KBM-7 (cell line): ENCODE measurements around the gene MAD1L1.

Experiments
- DNase-seq: peaks from one replicate; pipeline ENCODE4 v3.0.0-alpha.2; 2015
- in situ Hi-C: fragments of 300-500 bp; cut with MboI; formaldehyde crosslinking; loops from 2 replicates; pipeline ENCODE4 v1.14.3; 2020; ENCODE audit warnings: low sequenced_read_pairs, low pct_unique_long_range_greater_than_20kb, mixed read lengths

Gene MAD1L1

GRCh38 chr7:2260820-2261219 is 28.1 kb upstream of the MAD1L1 start:
- in situ Hi-C loops: no loop called here
- no peak for DNase-seq

GRCh38 chr7:2259480-2259879 is 26.7 kb upstream of the MAD1L1 start:
- in situ Hi-C loops: no loop called here
- no peak for DNase-seq

- in situ Hi-C loops: no loop called here
- DNase-seq: no peak
Observed at GRCh38 chr7:2258661-2259365, 26.1 kb upstream of the MAD1L1 start.

GRCh38 chr7:2257651-2258050 is 24.9 kb upstream of the MAD1L1 start:
- in situ Hi-C loops: no loop called here
- DNase-seq: no peak

GRCh38 chr7:2257046-2257551 is 24.4 kb upstream of the MAD1L1 start:
- in situ Hi-C loops: no loop called here
- no peak for DNase-seq

- in situ Hi-C loops: no loop called here
- DNase-seq: no peak
Observed at GRCh38 chr7:2256306-2257045, 23.7 kb upstream of the MAD1L1 start.

- no peak for DNase-seq
- in situ Hi-C loops: no loop called here
Observed at GRCh38 chr7:2255145-2256139, 22.7 kb upstream of the MAD1L1 start.

GRCh38 chr7:2254429-2255144 is 21.8 kb upstream of the MAD1L1 start:
- in situ Hi-C loops: no loop called here
- DNase-seq: no peak

- in situ Hi-C loops: no loop called here
- DNase-seq: no peak
Observed at GRCh38 chr7:2253525-2254244, 20.9 kb upstream of the MAD1L1 start.

GRCh38 chr7:2253021-2253420 is 20.3 kb upstream of the MAD1L1 start:
- DNase-seq: no peak
- in situ Hi-C loops: no loop called here

GRCh38 chr7:2251841-2252771 is 19.4 kb upstream of the MAD1L1 start:
- in situ Hi-C loops: no loop called here
- no peak for DNase-seq

GRCh38 chr7:2251381-2251780 is 18.6 kb upstream of the MAD1L1 start:
- no peak for DNase-seq
- in situ Hi-C loops: no loop called here

- DNase-seq: no peak
- in situ Hi-C loops: no loop called here
Observed at GRCh38 chr7:2249744-2250323, 17.1 kb upstream of the MAD1L1 start.

GRCh38 chr7:2248984-2249694 is 16.4 kb upstream of the MAD1L1 start:
- in situ Hi-C loops: no loop called here
- peak; percentile 91 for DNase-seq

GRCh38 chr7:2247141-2247995 is 14.6 kb upstream of the MAD1L1 start:
- peak; percentile 29 for DNase-seq
- in situ Hi-C loops: no loop called here
